ENCODE results near the gene RPLP1.

RPLP1 gene

GRCh38 chr15:69415381-69415780, 37.2 kb upstream of the RPLP1 start:
- Mint-ChIP-seq H3K4me1 (peaks cover 28% of the 10 kb centered on the region), H3K4me3 (peak overlapping the region; percentile 96), H3K36me3 (ENCODE audit: low read depth) (peaks cover 22% of the 10 kb centered on the region), H3K9me3 (no peaks in the 10 kb centered on the region), H3K27ac (no peak overlapping the region), H3K27me3 (ENCODE audit: low read depth, poor library complexity) (peaks cover 4% of the 10 kb centered on the region)
- TF ChIP-seq CTCF (IDR thresholded peaks at IDR 0.05), result no peak
- DNase-seq, result no peak

GRCh38 chr15:69417581-69417980, 35.0 kb upstream of the RPLP1 start:
- no peak overlapping the region for H3K4me3 Mint-ChIP-seq
- TF ChIP-seq CTCF (IDR thresholded peaks at IDR 0.05), result no peak

GRCh38 chr15:69421498-69421897, 31.1 kb upstream of the RPLP1 start:
- Mint-ChIP-seq H3K4me1 (no peaks in the 10 kb centered on the region), H3K27ac (no peak overlapping the region), H3K9me3 (no peaks in the 10 kb centered on the region), H3K27me3 (ENCODE audit: low read depth, poor library complexity) (no peaks in the 10 kb centered on the region), H3K4me3 (no peak overlapping the region), H3K36me3 (ENCODE audit: low read depth) (peaks cover 58% of the 10 kb centered on the region)
- no peak for TF ChIP-seq CTCF (IDR thresholded peaks at IDR 0.05)
- DNase-seq, result no peak

More at GRCh38 chr15:69417581-69417980, 35.0 kb upstream of the RPLP1 start:
- DNase-seq, result no peak
- no peak overlapping the region for H3K27ac Mint-ChIP-seq
- H3K36me3 Mint-ChIP-seq (ENCODE audit: low read depth), result peaks cover 33% of the 10 kb centered on the region
- no peaks in the 10 kb centered on the region for H3K9me3 Mint-ChIP-seq
- H3K4me1 Mint-ChIP-seq, result peaks cover 28% of the 10 kb centered on the region
- H3K27me3 Mint-ChIP-seq (ENCODE audit: low read depth, poor library complexity), result peaks cover 4% of the 10 kb centered on the region

GRCh38 chr15:69422336-69422895, 30.2 kb upstream of the RPLP1 start:
- Mint-ChIP-seq H3K27ac (no peak overlapping the region), H3K9me3 (no peaks in the 10 kb centered on the region), H3K4me3 (no peak overlapping the region), H3K36me3 (ENCODE audit: low read depth) (peaks cover 60% of the 10 kb centered on the region), H3K4me1 (no peaks in the 10 kb centered on the region), H3K27me3 (ENCODE audit: low read depth, poor library complexity) (no peaks in the 10 kb centered on the region)
- DNase-seq, result no peak
- TF ChIP-seq CTCF (IDR thresholded peaks at IDR 0.05), result no peak

GRCh38 chr15:69424001-69424400, 28.6 kb upstream of the RPLP1 start:
- no peak for TF ChIP-seq CTCF (IDR thresholded peaks at IDR 0.05)
- no peaks in the 10 kb centered on the region for H3K9me3 Mint-ChIP-seq

GRCh38 chr15:69424748-69425413, 27.7 kb upstream of the RPLP1 start:
- H3K36me3 Mint-ChIP-seq (ENCODE audit: low read depth), result peaks cover 59% of the 10 kb centered on the region

More at GRCh38 chr15:69424001-69424400, 28.6 kb upstream of the RPLP1 start:
- Mint-ChIP-seq H3K4me1 (no peaks in the 10 kb centered on the region), H3K4me3 (no peak overlapping the region), H3K27ac (no peak overlapping the region), H3K36me3 (ENCODE audit: low read depth) (peaks cover 61% of the 10 kb centered on the region), H3K27me3 (ENCODE audit: low read depth, poor library complexity) (no peaks in the 10 kb centered on the region)
- no peak for DNase-seq

More at GRCh38 chr15:69424748-69425413, 27.7 kb upstream of the RPLP1 start:
- no peak for TF ChIP-seq CTCF (IDR thresholded peaks at IDR 0.05)
- Mint-ChIP-seq H3K9me3 (no peaks in the 10 kb centered on the region), H3K27me3 (ENCODE audit: low read depth, poor library complexity) (no peaks in the 10 kb centered on the region), H3K4me3 (no peak overlapping the region), H3K4me1 (no peaks in the 10 kb centered on the region), H3K27ac (no peak overlapping the region)
- no peak for DNase-seq
